Measurements from ENCODE around the gene TUBGCP3. TPM values are rescaled to one million over a fixed set of nuclear protein-coding genes. Genes with fewer than 3 reads are reported as not detected.

Gene TUBGCP3
- total RNA-seq, 1 donor from 2014 or later, result 31.8 TPM

DNA sequence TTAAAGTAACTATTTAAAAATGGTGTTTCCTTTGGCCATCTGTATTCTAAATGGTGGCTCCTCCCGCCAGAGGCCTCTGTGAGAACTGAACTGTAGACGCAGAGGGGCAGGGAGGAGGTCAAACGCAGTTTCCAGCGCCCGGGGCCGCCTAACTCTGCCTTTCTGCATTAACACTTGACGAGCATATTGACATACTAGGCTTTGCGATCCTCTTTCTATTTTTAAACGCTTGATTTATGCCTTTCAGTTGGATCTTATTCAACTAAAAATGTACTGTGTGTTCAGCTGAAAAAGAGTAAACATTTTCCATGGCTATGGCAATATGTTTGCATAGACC is 137.1 kb downstream of the TUBGCP3 start:
- Mint-ChIP-seq H3K27me3 (peaks cover 24% of the 10 kb centered on the region), H3K4me3 (ENCODE audit: low read depth) (no peak overlapping the region), H3K9me3 (ENCODE audit: low read depth) (no peaks in the 10 kb centered on the region)

GRCh38 chr13:112450118-112450903 is 137.6 kb downstream of the TUBGCP3 start:
- no peak overlapping the region for H3K4me3 Mint-ChIP-seq (ENCODE audit: low read depth)
- H3K9me3 Mint-ChIP-seq (ENCODE audit: low read depth), result no peaks in the 10 kb centered on the region
- no peak for DNase-seq (ENCODE audit: low spot score, unreplicated experiment)
- H3K4me1 Mint-ChIP-seq (ENCODE audit: low read depth), result peaks cover 10% of the 10 kb centered on the region
- peaks cover 27% of the 10 kb centered on the region for H3K27me3 Mint-ChIP-seq
- H3K27ac Mint-ChIP-seq, result no peak overlapping the region
- no peaks in the 10 kb centered on the region for H3K36me3 Mint-ChIP-seq (ENCODE audit: insufficient read depth)
- TF ChIP-seq, protein P1, sequence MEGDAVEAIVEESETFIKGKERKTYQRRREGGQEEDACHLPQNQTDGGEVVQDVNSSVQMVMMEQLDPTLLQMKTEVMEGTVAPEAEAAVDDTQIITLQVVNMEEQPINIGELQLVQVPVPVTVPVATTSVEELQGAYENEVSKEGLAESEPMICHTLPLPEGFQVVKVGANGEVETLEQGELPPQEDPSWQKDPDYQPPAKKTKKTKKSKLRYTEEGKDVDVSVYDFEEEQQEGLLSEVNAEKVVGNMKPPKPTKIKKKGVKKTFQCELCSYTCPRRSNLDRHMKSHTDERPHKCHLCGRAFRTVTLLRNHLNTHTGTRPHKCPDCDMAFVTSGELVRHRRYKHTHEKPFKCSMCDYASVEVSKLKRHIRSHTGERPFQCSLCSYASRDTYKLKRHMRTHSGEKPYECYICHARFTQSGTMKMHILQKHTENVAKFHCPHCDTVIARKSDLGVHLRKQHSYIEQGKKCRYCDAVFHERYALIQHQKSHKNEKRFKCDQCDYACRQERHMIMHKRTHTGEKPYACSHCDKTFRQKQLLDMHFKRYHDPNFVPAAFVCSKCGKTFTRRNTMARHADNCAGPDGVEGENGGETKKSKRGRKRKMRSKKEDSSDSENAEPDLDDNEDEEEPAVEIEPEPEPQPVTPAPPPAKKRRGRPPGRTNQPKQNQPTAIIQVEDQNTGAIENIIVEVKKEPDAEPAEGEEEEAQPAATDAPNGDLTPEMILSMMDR (IDR thresholded peaks at IDR 0.05; ENCODE audit: unreplicated experiment), result no peak

More for the DNA sequence above, 137.1 kb downstream of the TUBGCP3 start:
- DNase-seq (ENCODE audit: low spot score, unreplicated experiment), result no peak
- H3K27ac Mint-ChIP-seq, result no peak overlapping the region
- H3K36me3 Mint-ChIP-seq (ENCODE audit: insufficient read depth), result no peaks in the 10 kb centered on the region
- H3K4me1 Mint-ChIP-seq (ENCODE audit: low read depth), result peaks cover 10% of the 10 kb centered on the region
- TF ChIP-seq, protein P1 (IDR thresholded peaks at IDR 0.05; ENCODE audit: unreplicated experiment), result no peak

GRCh38 chr13:112449545-112449930 is 138.4 kb downstream of the TUBGCP3 start:
- TF ChIP-seq, protein P1 (IDR thresholded peaks at IDR 0.05; ENCODE audit: unreplicated experiment), result no peak
- Mint-ChIP-seq H3K36me3 (ENCODE audit: insufficient read depth) (no peaks in the 10 kb centered on the region), H3K4me3 (ENCODE audit: low read depth) (no peak overlapping the region), H3K27ac (no peak overlapping the region), H3K27me3 (peaks cover 29% of the 10 kb centered on the region), H3K9me3 (ENCODE audit: low read depth) (no peaks in the 10 kb centered on the region), H3K4me1 (ENCODE audit: low read depth) (peaks cover 10% of the 10 kb centered on the region)
- DNase-seq (ENCODE audit: low spot score, unreplicated experiment), result no peak

GRCh38 chr13:112448621-112449544 is 139.1 kb downstream of the TUBGCP3 start:
- H3K4me3 Mint-ChIP-seq (ENCODE audit: low read depth), result no peak overlapping the region
- no peak overlapping the region for H3K27ac Mint-ChIP-seq
- H3K4me1 Mint-ChIP-seq (ENCODE audit: low read depth), result peaks cover 10% of the 10 kb centered on the region
- TF ChIP-seq, protein P1 (IDR thresholded peaks at IDR 0.05; ENCODE audit: unreplicated experiment), result no peak
- H3K9me3 Mint-ChIP-seq (ENCODE audit: low read depth), result no peaks in the 10 kb centered on the region
- H3K27me3 Mint-ChIP-seq, result peaks cover 32% of the 10 kb centered on the region
- DNase-seq (ENCODE audit: low spot score, unreplicated experiment), result no peak
- no peaks in the 10 kb centered on the region for H3K36me3 Mint-ChIP-seq (ENCODE audit: insufficient read depth)

All from progenitor cell of endocrine pancreas (in vitro differentiated cells).